ENCODE results near the gene TSPEAR. TPM values are rescaled to one million over a fixed set of nuclear protein-coding genes. Genes with fewer than 3 reads are reported as not detected.

The TSPEAR gene
- polyA plus RNA-seq, 2 donors: 0.01 to 0.04 TPM

DNA sequence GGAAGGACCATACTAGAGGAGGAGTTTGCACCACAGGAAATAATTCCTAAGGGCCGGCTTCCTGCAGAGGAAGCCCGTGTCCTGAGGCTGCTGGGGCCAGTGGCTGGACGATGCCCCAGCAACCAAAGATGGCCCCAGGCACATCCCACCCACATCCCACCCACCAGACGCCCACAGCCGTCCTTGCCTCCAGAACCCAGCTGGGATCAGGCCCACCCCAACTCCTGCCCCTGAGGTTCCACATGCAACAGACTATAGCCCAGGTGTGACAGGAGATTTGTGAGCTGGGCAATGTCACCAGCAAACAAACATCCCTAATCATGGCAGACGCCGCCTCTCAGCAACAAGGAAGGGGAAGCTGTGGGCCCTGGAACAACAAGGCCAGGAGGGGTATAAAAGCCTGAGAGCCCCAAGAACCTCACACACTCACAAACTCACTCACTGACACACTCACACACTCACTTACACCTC is 84.7 kb downstream of the TSPEAR start, which contains the start of gene KRTAP10-9:
Gene KRTAP10-9, plus strand, starts transcription at position 421 of the 471 bp plus-strand sequence. CDS start 79 bp downstream, outside the sequence.
- Histone ChIP-seq H3K36me3 (ENCODE audit: control insufficient read depth in 2 of 2, insufficient read depth in 2 of 2, low read length in 1 of 2) (no peaks in the 10 kb centered on the region), H3K9me3 (ENCODE audit: control insufficient read depth in 2 of 2, insufficient read depth in 1 of 2, low read depth in 1 of 2, low read length in 1 of 2) (peaks cover 0 to 3% of the 10 kb centered on the region in 2 donors), H3K27me3 (ENCODE audit: control insufficient read depth in 1 of 2, insufficient read depth in 2 of 2, low read length in 2 of 2) (no peaks in the 10 kb centered on the region), H3K27ac (ENCODE audit: low read depth in 2 of 2, low read length in 1 of 2) (no peak within 1 kb of the TSS), H3K4me3 (ENCODE audit: low read depth in 1 of 2, low read length in 2 of 2) (no peak within 1 kb of the TSS), H3K4me1 (ENCODE audit: control insufficient read depth in 2 of 2, insufficient read depth in 2 of 2, low read length in 1 of 2) (peaks cover 0 to 2% of the 10 kb centered on the region in 2 donors)
- 53 to 67% methylated on average over 7 of the region's 7 CpGs for WGBS, 2 donors

DNA sequence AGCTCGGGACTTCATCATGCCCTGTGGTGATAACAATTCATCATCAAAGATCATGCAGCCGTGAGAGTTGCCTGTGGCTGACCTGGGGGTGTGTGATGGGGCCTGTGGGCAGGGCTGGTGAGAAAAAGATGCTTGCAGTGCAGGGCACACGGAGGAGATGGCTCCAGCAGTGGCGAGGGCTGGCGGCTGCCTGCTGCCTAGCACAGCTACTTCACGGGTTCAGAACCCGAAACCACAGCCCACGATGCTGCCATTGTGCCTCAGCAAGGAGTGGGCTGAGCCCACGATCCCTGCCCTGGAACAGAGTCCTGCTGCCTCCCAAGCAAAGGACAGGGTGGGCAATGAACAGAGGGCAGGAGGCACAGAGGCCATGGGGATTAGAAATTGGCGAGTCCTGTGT is 85.1 kb downstream of the TSPEAR start:
- Histone ChIP-seq H3K4me3 (ENCODE audit: low read depth in 1 of 2, low read length in 2 of 2) (no peak overlapping the region), H3K9me3 (ENCODE audit: control insufficient read depth in 2 of 2, insufficient read depth in 1 of 2, low read depth in 1 of 2, low read length in 1 of 2) (peaks cover 0 to 3% of the 10 kb centered on the region in 2 donors), H3K36me3 (ENCODE audit: control insufficient read depth in 2 of 2, insufficient read depth in 2 of 2, low read length in 1 of 2) (no peaks in the 10 kb centered on the region), H3K4me1 (ENCODE audit: control insufficient read depth in 2 of 2, insufficient read depth in 2 of 2, low read length in 1 of 2) (peaks cover 0 to 2% of the 10 kb centered on the region in 2 donors), H3K27ac (ENCODE audit: low read depth in 2 of 2, low read length in 1 of 2) (no peak overlapping the region), H3K27me3 (ENCODE audit: control insufficient read depth in 1 of 2, insufficient read depth in 2 of 2, low read length in 2 of 2) (no peaks in the 10 kb centered on the region)
- 70 to 71% methylated on average over 10 of the region's 10 CpGs for WGBS, 2 donors

DNA sequence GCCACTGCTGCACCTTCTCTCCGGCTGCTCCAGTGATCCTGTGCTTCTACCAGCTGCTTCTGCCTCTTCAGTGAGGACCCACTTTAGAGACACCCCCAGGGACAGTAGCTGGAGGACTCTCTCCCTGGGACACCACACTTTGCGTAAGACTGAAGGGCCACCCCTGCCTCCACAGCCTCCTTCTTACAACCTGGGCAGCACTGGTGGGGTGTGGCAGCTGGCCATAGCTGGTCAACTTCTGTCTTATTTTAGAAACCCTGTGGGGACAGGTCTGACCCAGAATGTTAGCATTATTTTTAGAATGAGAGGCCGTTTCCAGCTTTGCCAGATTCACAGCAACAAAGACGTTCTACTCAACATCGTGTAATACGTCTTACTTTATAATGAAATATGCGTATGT is 85.6 kb downstream of the TSPEAR start:
- H3K27ac ChIP-seq (ENCODE audit: low read depth in 2 of 2, low read length in 1 of 2): no peak overlapping the region
- H3K36me3 ChIP-seq (ENCODE audit: control insufficient read depth in 2 of 2, insufficient read depth in 2 of 2, low read length in 1 of 2): no peaks in the 10 kb centered on the region
- no peaks in the 10 kb centered on the region for H3K27me3 ChIP-seq (ENCODE audit: control insufficient read depth in 1 of 2, insufficient read depth in 2 of 2, low read length in 2 of 2)
- 87% methylated on average over 7 of the region's 7 CpGs for WGBS, 2 donors
- no peak overlapping the region for H3K4me3 ChIP-seq (ENCODE audit: low read depth in 1 of 2, low read length in 2 of 2)
- H3K9me3 ChIP-seq (ENCODE audit: control insufficient read depth in 2 of 2, insufficient read depth in 1 of 2, low read depth in 1 of 2, low read length in 1 of 2): peaks cover 0 to 3% of the 10 kb centered on the region in 2 donors
- peaks cover 0 to 2% of the 10 kb centered on the region in 2 donors for H3K4me1 ChIP-seq (ENCODE audit: control insufficient read depth in 2 of 2, insufficient read depth in 2 of 2, low read length in 1 of 2)

DNA sequence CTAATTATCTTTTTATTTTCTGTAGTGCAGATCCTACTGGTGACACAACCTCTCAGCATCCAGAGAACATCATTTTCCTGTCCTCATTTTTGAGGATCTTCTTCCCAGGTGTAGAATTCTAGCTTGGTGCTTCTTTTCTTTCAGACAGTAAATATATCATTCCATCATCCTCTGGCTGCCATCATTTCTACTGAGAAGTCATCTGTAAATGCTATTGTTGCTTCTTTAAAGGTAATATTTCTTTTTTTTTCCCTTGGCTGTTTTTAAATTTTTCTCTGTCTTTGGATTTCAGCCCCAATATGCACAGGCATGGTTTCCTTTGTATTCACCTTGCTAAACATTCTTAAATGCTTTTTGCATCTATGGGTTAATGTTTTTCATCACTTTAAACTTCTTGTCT is 87.8 kb downstream of the TSPEAR start:
- no peaks in the 10 kb centered on the region for H3K9me3 ChIP-seq (ENCODE audit: control insufficient read depth in 2 of 2, insufficient read depth in 1 of 2, low read depth in 1 of 2, low read length in 1 of 2)
- no peaks in the 10 kb centered on the region for H3K27me3 ChIP-seq (ENCODE audit: control insufficient read depth in 1 of 2, insufficient read depth in 2 of 2, low read length in 2 of 2)
- no peak overlapping the region for H3K4me3 ChIP-seq (ENCODE audit: low read depth in 1 of 2, low read length in 2 of 2)
- H3K4me1 ChIP-seq (ENCODE audit: control insufficient read depth in 2 of 2, insufficient read depth in 2 of 2, low read length in 1 of 2): peaks cover 0 to 2% of the 10 kb centered on the region in 2 donors
- H3K36me3 ChIP-seq (ENCODE audit: control insufficient read depth in 2 of 2, insufficient read depth in 2 of 2, low read length in 1 of 2): no peaks in the 10 kb centered on the region
- no peak overlapping the region for H3K27ac ChIP-seq (ENCODE audit: low read depth in 2 of 2, low read length in 1 of 2)

DNA sequence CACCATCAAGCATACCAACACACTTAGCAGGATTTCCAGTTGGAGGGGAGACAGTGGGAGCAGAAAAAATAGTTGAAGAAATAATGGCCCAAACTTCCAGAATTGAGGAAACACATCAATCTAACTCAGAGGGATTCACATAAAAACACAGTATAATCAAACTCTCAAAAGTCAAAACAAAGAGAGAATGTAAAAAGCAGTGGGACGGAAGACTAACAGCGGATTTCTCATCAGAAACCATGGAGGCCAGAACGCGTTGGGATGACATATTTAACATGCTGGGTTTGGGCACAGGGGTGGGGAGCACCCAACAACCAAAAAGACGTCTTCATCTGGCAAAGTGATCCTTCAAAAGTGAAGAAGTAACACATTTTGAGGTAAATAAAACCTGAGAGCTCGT is 91.5 kb downstream of the TSPEAR start:
- Histone ChIP-seq H3K4me3 (ENCODE audit: low read depth in 1 of 2, low read length in 2 of 2) (no peak overlapping the region), H3K27ac (ENCODE audit: low read depth in 2 of 2, low read length in 1 of 2) (no peak overlapping the region), H3K27me3 (ENCODE audit: control insufficient read depth in 1 of 2, insufficient read depth in 2 of 2, low read length in 2 of 2) (no peaks in the 10 kb centered on the region), H3K9me3 (ENCODE audit: control insufficient read depth in 2 of 2, insufficient read depth in 1 of 2, low read depth in 1 of 2, low read length in 1 of 2) (no peaks in the 10 kb centered on the region), H3K36me3 (ENCODE audit: control insufficient read depth in 2 of 2, insufficient read depth in 2 of 2, low read length in 1 of 2) (no peaks in the 10 kb centered on the region), H3K4me1 (ENCODE audit: control insufficient read depth in 2 of 2, insufficient read depth in 2 of 2, low read length in 1 of 2) (no peaks in the 10 kb centered on the region)
- WGBS, 2 donors: 90 to 91% methylated on average over 6 of the region's 6 CpGs

DNA sequence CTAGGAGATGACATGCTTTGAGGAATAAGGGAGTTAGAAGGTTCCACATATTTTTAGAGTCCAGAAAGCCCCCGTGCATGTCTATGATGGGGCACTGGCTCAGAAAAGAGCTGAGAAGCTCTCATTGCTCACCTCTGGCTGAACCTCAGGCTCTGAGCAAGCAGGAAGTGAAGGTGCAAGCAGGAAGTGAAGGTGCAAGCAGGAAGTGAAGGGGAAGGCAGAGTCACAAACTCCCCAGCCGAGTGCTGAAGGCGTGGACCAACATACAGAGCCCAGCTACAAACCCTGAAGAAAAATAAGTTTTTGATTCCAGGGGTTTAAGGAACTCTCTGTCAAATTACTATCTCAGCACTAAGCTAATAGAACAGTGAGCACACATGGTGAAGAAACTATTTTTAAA is 92.5 kb downstream of the TSPEAR start:
- no peaks in the 10 kb centered on the region for H3K36me3 ChIP-seq (ENCODE audit: control insufficient read depth in 2 of 2, insufficient read depth in 2 of 2, low read length in 1 of 2)
- H3K4me3 ChIP-seq (ENCODE audit: low read depth in 1 of 2, low read length in 2 of 2): no peak overlapping the region
- 64 to 67% methylated on average over 3 of the region's 3 CpGs for WGBS, 2 donors
- H3K9me3 ChIP-seq (ENCODE audit: control insufficient read depth in 2 of 2, insufficient read depth in 1 of 2, low read depth in 1 of 2, low read length in 1 of 2): no peaks in the 10 kb centered on the region
- H3K27ac ChIP-seq (ENCODE audit: low read depth in 2 of 2, low read length in 1 of 2): no peak overlapping the region
- H3K27me3 ChIP-seq (ENCODE audit: control insufficient read depth in 1 of 2, insufficient read depth in 2 of 2, low read length in 2 of 2): no peaks in the 10 kb centered on the region
- no peaks in the 10 kb centered on the region for H3K4me1 ChIP-seq (ENCODE audit: control insufficient read depth in 2 of 2, insufficient read depth in 2 of 2, low read length in 1 of 2)

DNA sequence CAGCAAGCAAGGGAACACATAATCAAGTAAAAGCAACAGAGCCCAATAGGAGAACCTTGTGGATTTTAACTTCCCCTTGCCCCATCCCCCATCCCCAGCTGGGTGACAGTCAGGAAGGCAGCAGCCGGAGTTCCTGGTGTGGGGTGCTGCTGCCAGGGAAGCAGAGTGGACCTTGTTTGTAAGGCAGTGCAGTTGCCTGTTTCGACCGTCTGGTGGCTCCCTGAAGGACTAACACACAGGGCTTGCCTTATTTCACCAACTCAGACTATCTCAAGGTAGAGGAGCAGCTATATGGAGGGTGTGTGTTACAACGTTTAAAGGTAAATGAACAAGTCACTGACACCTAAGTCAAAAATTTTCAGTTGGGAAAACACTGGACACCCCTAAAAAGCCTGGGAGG is 92.9 kb downstream of the TSPEAR start:
- Histone ChIP-seq H3K36me3 (ENCODE audit: control insufficient read depth in 2 of 2, insufficient read depth in 2 of 2, low read length in 1 of 2) (no peaks in the 10 kb centered on the region), H3K27ac (ENCODE audit: low read depth in 2 of 2, low read length in 1 of 2) (no peak overlapping the region), H3K9me3 (ENCODE audit: control insufficient read depth in 2 of 2, insufficient read depth in 1 of 2, low read depth in 1 of 2, low read length in 1 of 2) (no peaks in the 10 kb centered on the region), H3K4me1 (ENCODE audit: control insufficient read depth in 2 of 2, insufficient read depth in 2 of 2, low read length in 1 of 2) (no peaks in the 10 kb centered on the region), H3K27me3 (ENCODE audit: control insufficient read depth in 1 of 2, insufficient read depth in 2 of 2, low read length in 2 of 2) (no peaks in the 10 kb centered on the region), H3K4me3 (ENCODE audit: low read depth in 1 of 2, low read length in 2 of 2) (no peak overlapping the region)
- 32 to 46% methylated on average over 4 of the region's 4 CpGs for WGBS, 2 donors

DNA sequence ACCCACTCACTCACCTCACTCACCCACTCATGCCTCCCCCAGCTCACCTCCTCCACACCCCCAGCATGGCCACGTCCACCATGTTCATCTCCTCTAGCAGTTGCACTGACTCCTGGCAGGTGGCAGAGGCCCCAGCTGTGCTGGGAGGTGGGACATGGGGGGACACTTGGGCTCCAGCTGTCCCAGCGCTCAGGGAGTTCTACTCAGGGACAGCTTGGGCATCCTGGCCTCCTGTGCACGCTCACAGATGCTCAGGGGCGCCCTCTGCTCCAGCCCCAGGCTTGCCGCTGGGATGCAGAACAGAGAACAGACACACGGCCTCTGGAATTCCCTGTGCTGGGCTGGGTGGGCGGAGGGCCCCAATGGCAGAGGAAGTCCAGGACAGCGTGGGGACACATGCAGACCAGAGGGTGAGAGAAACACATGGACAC is 94.3 kb downstream of the TSPEAR start:
- Histone ChIP-seq H3K9me3 (ENCODE audit: control insufficient read depth in 2 of 2, insufficient read depth in 1 of 2, low read depth in 1 of 2, low read length in 1 of 2) (peaks cover 0 to under 1% of the 10 kb centered on the region in 2 donors), H3K4me3 (ENCODE audit: low read depth in 1 of 2, low read length in 2 of 2) (no peak overlapping the region), H3K4me1 (ENCODE audit: control insufficient read depth in 2 of 2, insufficient read depth in 2 of 2, low read length in 1 of 2) (no peaks in the 10 kb centered on the region), H3K36me3 (ENCODE audit: control insufficient read depth in 2 of 2, insufficient read depth in 2 of 2, low read length in 1 of 2) (no peaks in the 10 kb centered on the region), H3K27ac (ENCODE audit: low read depth in 2 of 2, low read length in 1 of 2) (no peak overlapping the region), H3K27me3 (ENCODE audit: control insufficient read depth in 1 of 2, insufficient read depth in 2 of 2, low read length in 2 of 2) (no peaks in the 10 kb centered on the region)
- 59 to 64% methylated on average over 8 of the region's 8 CpGs for WGBS, 2 donors

DNA sequence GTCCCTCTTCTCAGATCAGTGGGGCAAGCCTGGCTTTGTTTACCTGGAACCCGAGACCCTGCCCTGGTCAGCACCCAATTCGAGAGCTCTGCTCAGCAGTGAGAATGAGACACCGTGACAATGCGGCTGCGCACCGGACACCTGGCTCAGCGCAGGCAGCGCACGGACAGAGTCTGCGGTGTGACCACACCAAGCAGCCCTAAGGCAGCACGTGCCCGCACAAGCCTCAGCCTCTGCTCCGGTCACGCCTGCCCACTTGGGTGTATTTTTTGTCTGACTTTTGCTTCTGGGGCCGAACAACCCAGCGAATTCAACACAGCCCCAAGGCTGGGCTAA is 94.8 kb downstream of the TSPEAR start:
- H3K36me3 ChIP-seq (ENCODE audit: control insufficient read depth in 2 of 2, insufficient read depth in 2 of 2, low read length in 1 of 2): no peaks in the 10 kb centered on the region
- H3K4me1 ChIP-seq (ENCODE audit: control insufficient read depth in 2 of 2, insufficient read depth in 2 of 2, low read length in 1 of 2): no peaks in the 10 kb centered on the region
- H3K27me3 ChIP-seq (ENCODE audit: control insufficient read depth in 1 of 2, insufficient read depth in 2 of 2, low read length in 2 of 2): no peaks in the 10 kb centered on the region
- H3K9me3 ChIP-seq (ENCODE audit: control insufficient read depth in 2 of 2, insufficient read depth in 1 of 2, low read depth in 1 of 2, low read length in 1 of 2): peaks cover 0 to 5% of the 10 kb centered on the region in 2 donors
- no peak overlapping the region for H3K4me3 ChIP-seq (ENCODE audit: low read depth in 1 of 2, low read length in 2 of 2)
- H3K27ac ChIP-seq (ENCODE audit: low read depth in 2 of 2, low read length in 1 of 2): no peak overlapping the region
- WGBS, 2 donors: 46 to 63% methylated on average over 16 of the region's 16 CpGs

DNA sequence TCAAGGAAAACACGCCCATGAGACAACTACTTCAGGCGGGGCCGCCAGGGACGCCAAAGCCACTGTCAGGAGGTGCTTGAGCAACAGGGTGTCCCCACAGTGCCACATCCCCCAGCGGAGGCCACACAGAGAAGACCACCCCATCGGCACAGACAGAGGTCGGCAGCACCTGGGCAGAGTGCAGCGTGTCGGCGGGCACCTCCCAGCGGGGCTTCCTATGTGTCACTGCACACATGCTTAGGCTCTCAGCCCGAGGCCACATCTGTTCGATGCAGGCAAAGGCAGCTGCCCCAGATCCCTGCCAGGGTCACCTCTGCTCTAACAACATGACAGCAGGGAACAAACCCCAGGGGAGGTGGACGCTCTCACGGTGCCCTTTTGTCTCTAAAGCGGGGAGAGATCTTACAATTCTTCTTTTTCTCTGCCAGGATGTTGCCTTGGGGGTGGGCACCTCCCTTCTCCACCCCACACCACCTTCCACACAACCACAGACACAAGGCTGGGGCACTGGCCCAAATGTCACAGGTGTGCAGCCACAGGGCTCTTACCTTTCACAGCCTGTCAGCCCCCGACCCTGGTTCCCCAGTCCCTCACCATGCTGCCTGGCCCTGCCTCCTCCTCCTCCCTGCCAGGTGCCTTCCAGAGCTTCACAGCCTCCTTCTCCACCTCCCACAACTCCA is 95.3 kb downstream of the TSPEAR start:
- Histone ChIP-seq H3K36me3 (ENCODE audit: control insufficient read depth in 2 of 2, insufficient read depth in 2 of 2, low read length in 1 of 2) (no peaks in the 10 kb centered on the region), H3K4me1 (ENCODE audit: control insufficient read depth in 2 of 2, insufficient read depth in 2 of 2, low read length in 1 of 2) (no peaks in the 10 kb centered on the region), H3K27ac (ENCODE audit: low read depth in 2 of 2, low read length in 1 of 2) (no peak overlapping the region), H3K27me3 (ENCODE audit: control insufficient read depth in 1 of 2, insufficient read depth in 2 of 2, low read length in 2 of 2) (no peaks in the 10 kb centered on the region), H3K4me3 (ENCODE audit: low read depth in 1 of 2, low read length in 2 of 2) (no peak overlapping the region), H3K9me3 (ENCODE audit: control insufficient read depth in 2 of 2, insufficient read depth in 1 of 2, low read depth in 1 of 2, low read length in 1 of 2) (peaks cover 0 to 6% of the 10 kb centered on the region in 2 donors)
- WGBS, 2 donors: 55 to 64% methylated on average over 17 of the region's 17 CpGs
